Small intestine (tissue), 7 donors: ENCODE measurements around the gene OTOGL. TPM values are rescaled to one million over a fixed set of nuclear protein-coding genes. Genes with fewer than 3 reads are reported as not detected.

Source experiments
- DNase-seq, 2 donors: peaks; one replicate each; pipeline versions ENCODE4 v3.0.0 to v3.0.0-alpha.2; 2013
- FAIRE-seq: peaks from 2 replicates; lab custom pipeline; 2012; peaks lifted over from hg19 to GRCh38; lab: Jason Lieb, UNC
- H3K27ac ChIP-seq, 3 donors: one replicate each; pipeline ENCODE4 v1.5.1; 2013; ENCODE audit warnings: low read length in 2 of 3, mild to moderate bottlenecking in 2 of 3, control low read depth in 1 of 3, inconsistent platforms in 1 of 3, low read depth in 1 of 3, moderate library complexity in 1 of 3
- H3K27me3 ChIP-seq, 3 donors: one replicate each; pipeline ENCODE4 v1.6.1; 2013; ENCODE audit warnings: low read length in 3 of 3, inconsistent platforms in 1 of 3; ENCODE audit not compliant: control insufficient read depth in 3 of 3, insufficient read depth in 3 of 3
- H3K36me3 ChIP-seq, 3 donors: one replicate each; pipeline ENCODE4 v1.6.1; 2013; ENCODE audit warnings: low read length in 3 of 3, inconsistent platforms in 1 of 3, low read depth in 1 of 3, mild to moderate bottlenecking in 1 of 3, moderate library complexity in 1 of 3; ENCODE audit not compliant: control insufficient read depth in 3 of 3, insufficient read depth in 2 of 3
- H3K4me1 ChIP-seq, 3 donors: one replicate each; pipeline ENCODE4 v1.6.1; 2013; ENCODE audit warnings: low read length in 2 of 3, inconsistent platforms in 1 of 3, low read depth in 1 of 3, mild to moderate bottlenecking in 1 of 3, moderate library complexity in 1 of 3; ENCODE audit not compliant: control insufficient read depth in 3 of 3, insufficient read depth in 2 of 3
- H3K4me3 ChIP-seq, 3 donors: one replicate each; pipeline ENCODE4 v1.5.1; 2013; ENCODE audit warnings: low read length in 3 of 3, control low read depth in 1 of 3, inconsistent platforms in 1 of 3, low read depth in 1 of 3, mild to moderate bottlenecking in 1 of 3, moderate library complexity in 1 of 3
- H3K9me3 ChIP-seq, 2 donors: one replicate each; pipeline ENCODE4 v1.6.1; 2013; ENCODE audit warnings: low read depth in 1 of 2, low read length in 1 of 2; ENCODE audit not compliant: control insufficient read depth in 2 of 2, insufficient read depth in 1 of 2
- WGBS, 3 donors: extraction: QIAGEN DNeasy Blood & Tissue Kit; methylation state at CpG; one replicate each; pipeline ENCODE4 v1.1.7; 2013; 5-methylcytosine and 5-hydroxymethylcytosine counted together
- polyA plus RNA-seq, 4 donors: library from polyadenylated mRNA; stranded (reverse) in 3 of 4; unstranded in 1 of 4; fragments of 200-250 nt in 3 of 4; fragments of 120-200 nt in 1 of 4; gene quantifications; one replicate each; pipeline versions ENCODE4 v1.2.1 to v1.2.3, GENCODE V29; 2013
- donor health status: healthy with polysubstance abuse.
- donor health status: control.
- donor health status: control.
- donor health status: Bipolar disorder and iron deficiency.
- donor health status: healthy.

OTOGL gene
- polyA plus RNA-seq, 4 donors, result 0.09 to 0.44 TPM; not detected in 2

DNA sequence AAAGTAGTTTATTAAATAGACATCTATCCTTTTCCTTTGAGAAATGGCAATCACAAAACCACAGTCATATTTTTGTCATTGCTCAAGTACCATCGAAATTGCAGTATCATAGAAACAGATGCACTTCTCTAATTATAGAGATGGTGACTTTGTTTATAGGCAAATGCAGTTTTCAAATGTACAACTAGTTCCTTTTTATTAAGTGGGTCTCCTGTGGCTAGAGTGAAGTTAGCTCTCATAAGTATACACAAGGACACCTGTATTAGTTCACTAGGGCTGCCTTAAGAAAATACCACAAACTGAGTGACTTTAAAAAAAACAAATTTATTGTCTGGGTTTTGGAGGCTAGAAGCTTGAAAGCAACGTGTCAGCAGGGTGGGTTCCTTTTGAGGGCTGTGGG is 62.8 kb downstream of the OTOGL start:
- Histone ChIP-seq H3K4me1 (no peaks in the 10 kb centered on the region), H3K4me3 (no peak overlapping the region), H3K9me3 (no peaks in the 10 kb centered on the region), H3K27ac (no peak overlapping the region), H3K36me3 (no peaks in the 10 kb centered on the region), H3K27me3 (no peaks in the 10 kb centered on the region)
- WGBS, 3 donors, result 65 to 71% (median 69%) methylated on average over 2 of the region's 2 CpGs
- no peak for FAIRE-seq
- DNase-seq, result no peak

DNA sequence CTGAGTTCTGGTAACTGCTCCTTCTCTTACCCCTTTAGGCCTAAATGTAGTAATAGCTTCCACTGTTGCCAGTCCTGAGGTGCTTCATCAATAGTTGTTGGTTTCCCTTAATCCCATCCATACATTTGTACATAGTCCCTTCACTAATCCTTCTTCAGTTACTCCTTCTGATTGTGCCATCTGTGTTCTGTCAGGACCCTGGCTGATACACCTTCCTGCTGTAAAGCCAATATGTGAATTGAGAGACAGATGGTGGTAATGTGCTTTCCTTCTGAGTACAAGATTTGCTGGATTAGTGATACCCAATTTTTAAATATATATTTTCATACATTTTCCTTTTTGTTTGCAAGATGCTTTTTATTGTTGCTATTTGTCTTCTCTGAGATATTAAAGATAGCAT is 66.4 kb downstream of the OTOGL start:
- Histone ChIP-seq H3K9me3 (no peaks in the 10 kb centered on the region), H3K27me3 (no peaks in the 10 kb centered on the region)

DNA sequence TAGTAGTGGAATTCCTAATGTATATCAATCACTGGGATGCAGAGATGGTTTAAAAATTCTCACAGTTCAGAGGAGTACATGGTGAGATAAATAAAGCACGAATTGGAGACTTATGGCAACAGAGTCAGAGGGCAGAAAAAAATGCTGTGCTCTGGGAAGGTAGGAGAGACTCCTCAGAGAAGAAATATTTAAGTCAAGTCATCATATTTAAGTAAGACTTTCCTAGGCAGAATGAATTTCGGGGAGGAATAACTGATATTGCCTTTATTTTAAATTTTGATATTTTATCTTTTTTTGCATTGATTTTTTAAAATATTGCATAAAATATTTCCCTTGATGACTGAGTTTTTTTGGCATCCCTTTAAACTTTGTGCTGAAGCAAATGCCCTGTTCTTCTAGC is 67.4 kb downstream of the OTOGL start:
- no peak overlapping the region for H3K27ac ChIP-seq
- FAIRE-seq, result no peak
- no peak for DNase-seq
- no peak overlapping the region for H3K4me3 ChIP-seq
- no peaks in the 10 kb centered on the region for H3K36me3 ChIP-seq
- no peaks in the 10 kb centered on the region for H3K27me3 ChIP-seq
- no peaks in the 10 kb centered on the region for H3K4me1 ChIP-seq
- WGBS, 3 donors, result 46 to 67% (median 51%) methylated on average over 2 of the region's 2 CpGs
- H3K9me3 ChIP-seq, result no peaks in the 10 kb centered on the region

More for the DNA sequence above, 66.4 kb downstream of the OTOGL start:
- FAIRE-seq (no peak), DNase-seq (no peak)
- Histone ChIP-seq H3K36me3 (no peaks in the 10 kb centered on the region), H3K4me1 (no peaks in the 10 kb centered on the region), H3K4me3 (no peak overlapping the region), H3K27ac (no peak overlapping the region)

DNA sequence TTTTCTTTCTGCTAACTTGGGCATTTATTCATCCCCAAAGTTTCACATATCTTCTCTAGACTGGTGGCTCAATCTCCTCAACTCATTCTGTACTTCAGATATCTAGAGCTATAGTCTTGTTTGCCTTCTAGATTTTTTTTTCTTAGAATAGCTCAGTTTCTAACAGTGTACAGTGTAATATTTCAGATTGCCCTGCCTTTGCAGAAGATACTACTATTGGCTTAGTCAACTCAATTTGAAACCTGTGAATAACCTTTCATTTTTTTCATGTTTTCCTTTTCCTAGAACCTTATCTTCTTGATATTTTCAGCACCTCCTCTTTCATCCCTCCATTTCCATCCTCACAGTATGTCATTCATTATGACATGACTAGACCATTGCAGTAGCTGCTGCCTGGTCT is 69.6 kb downstream of the OTOGL start:
- no peak for FAIRE-seq
- Histone ChIP-seq H3K9me3 (no peaks in the 10 kb centered on the region), H3K4me3 (no peak overlapping the region), H3K4me1 (no peaks in the 10 kb centered on the region), H3K36me3 (no peaks in the 10 kb centered on the region), H3K27me3 (no peaks in the 10 kb centered on the region), H3K27ac (no peak overlapping the region)
- no peak for DNase-seq

DNA sequence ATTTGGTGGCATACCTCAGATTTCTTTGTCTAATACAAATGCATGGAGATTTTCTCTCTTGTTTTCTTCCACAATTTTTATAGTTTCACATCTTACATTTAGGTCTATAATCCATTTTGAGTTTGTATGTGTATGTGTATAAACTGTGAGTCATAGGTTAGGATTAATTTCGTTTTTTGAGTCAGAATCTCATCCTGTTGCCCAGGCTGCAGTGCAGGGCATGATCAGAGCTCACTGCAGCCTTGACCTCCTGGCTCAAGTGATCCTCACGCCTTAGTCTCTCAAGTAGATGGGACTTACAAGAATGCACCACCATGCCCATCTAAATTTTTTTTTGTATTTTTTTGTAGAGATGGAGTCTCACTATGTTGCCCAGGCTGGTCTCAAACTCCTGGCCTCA is 71.6 kb downstream of the OTOGL start:
- H3K27me3 ChIP-seq, result no peaks in the 10 kb centered on the region
- no peak overlapping the region for H3K27ac ChIP-seq
- H3K4me3 ChIP-seq, result no peak overlapping the region
- no peaks in the 10 kb centered on the region for H3K36me3 ChIP-seq
- FAIRE-seq, result no peak
- no peaks in the 10 kb centered on the region for H3K9me3 ChIP-seq
- DNase-seq, result no peak
- no peaks in the 10 kb centered on the region for H3K4me1 ChIP-seq
- 49 to 71% (median 51%) methylated on average over 2 of the region's 2 CpGs for whole genome bisulfite sequencing, 3 donors

DNA sequence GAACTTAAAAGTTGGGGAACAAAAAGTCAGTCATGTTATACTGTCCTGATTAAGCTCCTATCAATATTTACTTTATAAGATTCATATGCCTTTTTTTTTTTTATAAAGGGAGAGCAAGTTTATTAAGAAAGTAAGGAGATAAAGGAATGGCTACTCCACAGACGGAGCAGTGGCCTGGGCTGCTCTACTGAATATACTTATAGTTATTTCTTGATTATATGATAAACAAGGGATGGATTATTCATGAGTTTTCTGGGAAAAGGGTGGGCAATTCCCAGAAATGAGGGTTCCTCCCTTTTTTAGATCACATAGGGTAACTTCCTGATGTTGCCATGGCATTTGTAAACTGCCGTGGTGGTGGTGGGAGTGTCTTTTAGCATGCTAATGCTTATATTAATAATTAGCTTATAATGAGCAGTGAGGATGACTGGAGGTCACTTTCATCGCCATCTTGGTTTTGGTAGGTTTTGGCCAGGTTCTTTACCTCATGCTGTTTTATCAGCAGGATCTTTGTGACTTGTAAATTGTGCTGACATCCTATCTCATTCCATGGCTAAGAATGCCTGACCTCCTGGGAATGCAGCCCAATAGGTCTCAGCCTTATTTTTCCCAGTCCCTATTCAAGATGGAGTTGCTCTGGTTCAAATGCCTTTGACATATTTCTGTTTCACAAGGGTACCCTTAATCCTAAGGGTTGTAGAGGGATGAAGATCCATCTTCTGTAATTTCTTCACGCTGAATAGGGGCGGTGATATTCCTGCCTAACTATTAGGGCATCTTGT is 73.9 kb downstream of the OTOGL start:
- FAIRE-seq (no peak), DNase-seq (no peak)
- no peaks in the 10 kb centered on the region for H3K4me1 ChIP-seq

DNA sequence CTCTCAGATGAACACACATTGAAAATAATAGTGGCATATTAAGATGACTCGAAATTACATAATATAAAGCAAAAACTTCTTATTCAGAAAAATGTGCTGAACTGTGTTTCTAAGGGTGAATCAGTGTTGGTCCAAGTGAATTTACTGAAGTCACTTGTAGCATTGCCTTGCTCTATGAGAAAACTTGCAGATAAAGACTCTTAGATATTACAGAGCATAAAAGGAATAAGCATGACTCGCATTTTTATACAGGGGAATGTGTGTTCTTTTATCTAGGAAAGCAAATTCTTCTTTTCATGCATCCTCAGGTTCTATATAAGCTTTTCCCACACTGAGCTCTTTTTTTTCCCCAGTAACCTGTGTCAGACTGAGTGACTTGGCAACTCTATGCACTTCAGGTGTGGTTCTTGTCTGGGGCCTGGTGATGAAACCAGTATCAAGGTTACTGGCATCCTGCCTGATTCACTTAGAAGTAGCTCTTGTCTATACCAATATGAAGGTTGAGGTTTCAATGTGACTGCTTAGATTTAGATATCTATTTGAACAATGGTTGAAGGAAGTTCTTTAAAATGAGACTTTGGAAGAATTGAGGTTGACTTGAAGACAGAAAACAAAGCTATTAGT is 76.1 kb downstream of the OTOGL start:
- H3K36me3 ChIP-seq, result no peaks in the 10 kb centered on the region
- FAIRE-seq (no peak), DNase-seq (no peak)
- WGBS, 3 donors, result 67 to 84% (median 71%) methylated on average over 2 of the region's 2 CpGs
- H3K27ac ChIP-seq, result no peak overlapping the region
- no peaks in the 10 kb centered on the region for H3K4me1 ChIP-seq
- no peaks in the 10 kb centered on the region for H3K27me3 ChIP-seq
- no peaks in the 10 kb centered on the region for H3K9me3 ChIP-seq
- H3K4me3 ChIP-seq, result no peak overlapping the region

More for the DNA sequence above, 73.9 kb downstream of the OTOGL start:
- H3K4me3 ChIP-seq, result no peak overlapping the region
- H3K36me3 ChIP-seq, result no peaks in the 10 kb centered on the region
- 73 to 83% (median 76%) methylated on average over 5 of the region's 5 CpGs for WGBS, 3 donors
- H3K27ac ChIP-seq, result no peak overlapping the region
- H3K27me3 ChIP-seq, result no peaks in the 10 kb centered on the region
- H3K9me3 ChIP-seq, result no peaks in the 10 kb centered on the region

DNA sequence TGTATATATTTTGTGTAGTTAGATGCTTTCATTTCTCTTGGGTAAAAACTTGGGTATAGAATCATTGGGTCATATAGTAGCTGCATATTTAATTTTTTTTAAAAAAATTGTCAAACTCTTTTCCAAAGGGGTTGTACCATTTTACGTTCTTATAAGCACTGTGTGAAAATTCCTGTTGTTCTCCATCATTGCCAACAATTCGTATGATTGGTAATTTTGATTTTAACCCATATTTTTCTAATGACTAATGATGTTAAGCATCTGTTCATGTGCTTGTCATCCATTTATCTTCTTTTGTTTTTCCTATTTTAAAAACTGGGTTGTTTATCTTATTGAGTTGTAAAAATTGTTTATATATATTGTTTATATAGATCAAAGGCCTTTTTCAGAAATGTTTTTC is 77.4 kb downstream of the OTOGL start:
- no peaks in the 10 kb centered on the region for H3K4me1 ChIP-seq
- WGBS, 3 donors, result 69 to 85% (median 79%) methylated on average over 2 of the region's 2 CpGs
- H3K27ac ChIP-seq, result no peak overlapping the region
- no peaks in the 10 kb centered on the region for H3K36me3 ChIP-seq
- H3K9me3 ChIP-seq, result no peaks in the 10 kb centered on the region
- no peaks in the 10 kb centered on the region for H3K27me3 ChIP-seq
- no peak overlapping the region for H3K4me3 ChIP-seq
- no peak for DNase-seq
- no peak for FAIRE-seq
